ENCODE results near the gene EMX1.

The EMX1 gene

DNA sequence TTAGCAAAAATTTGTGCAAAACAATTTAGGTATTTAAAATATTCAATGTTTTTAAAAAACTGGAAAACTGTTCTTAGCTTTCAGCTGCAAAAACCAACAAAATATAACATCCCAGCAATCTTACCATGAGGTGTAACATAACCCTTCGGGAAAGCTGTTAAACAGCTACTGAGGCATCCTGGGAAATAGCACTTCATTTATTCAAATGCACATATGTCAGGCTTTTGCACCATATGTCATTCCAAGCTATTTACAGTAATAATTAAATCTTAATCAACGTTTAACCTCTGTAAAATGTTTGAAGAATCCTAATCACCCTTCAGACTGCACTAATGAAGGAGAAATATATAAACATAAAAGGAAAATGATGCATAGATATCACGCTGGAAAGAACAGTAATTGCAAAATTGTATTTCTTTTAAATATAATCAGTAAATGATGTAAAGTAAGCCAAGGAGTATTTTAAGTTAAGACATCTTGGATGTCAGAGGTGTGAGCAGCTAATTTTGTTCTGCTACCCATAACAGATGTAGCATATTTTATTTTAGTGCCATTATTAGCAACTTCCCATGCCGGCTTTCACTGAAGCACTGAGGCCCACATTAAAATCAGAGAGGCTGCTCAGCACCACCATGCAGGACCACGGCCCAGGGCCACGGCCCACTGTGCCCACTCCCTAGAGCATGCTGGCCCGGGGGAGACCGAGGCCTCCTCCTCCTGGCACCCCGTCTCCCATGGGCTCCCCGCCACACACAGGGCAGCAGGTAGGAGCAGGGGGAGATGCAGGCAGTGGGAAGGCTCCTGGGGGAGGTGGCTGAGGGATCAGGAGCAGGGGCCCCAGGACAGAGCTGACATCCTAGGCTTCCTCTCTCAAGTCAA lies 30.9 kb downstream of the EMX1 start:
- no peak for TF ChIP-seq POLR2A (IDR thresholded peaks at IDR 0.05; ENCODE audit: low read length)
- no peak for DNase-seq

DNA sequence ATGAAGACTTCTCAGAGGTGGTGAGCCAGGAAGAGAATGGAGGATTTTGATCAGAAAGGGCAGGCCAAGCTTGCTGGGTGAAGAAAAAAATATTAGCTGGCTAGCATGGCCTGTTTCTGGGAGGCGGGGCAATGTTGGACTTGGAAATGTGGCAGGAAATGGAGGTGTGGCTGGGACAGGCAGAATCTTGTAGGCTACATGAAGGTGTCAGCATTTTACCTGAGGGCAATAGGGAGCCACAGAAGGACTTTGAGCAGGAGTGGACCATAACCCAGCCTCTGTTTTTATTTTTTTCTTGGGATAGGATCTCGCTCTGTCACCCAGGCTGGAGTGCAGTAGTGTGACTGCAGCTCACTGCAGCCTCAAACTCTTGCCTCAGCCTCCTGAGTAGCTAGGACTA lies 31.7 kb downstream of the EMX1 start:
- no peak for DNase-seq
- TF ChIP-seq GATA1 (IDR thresholded peaks at IDR 0.05; ENCODE audit: low read depth, low read length): no peak
- TF ChIP-seq POLR2A (IDR thresholded peaks at IDR 0.05; ENCODE audit: low read length): no peak

DNA sequence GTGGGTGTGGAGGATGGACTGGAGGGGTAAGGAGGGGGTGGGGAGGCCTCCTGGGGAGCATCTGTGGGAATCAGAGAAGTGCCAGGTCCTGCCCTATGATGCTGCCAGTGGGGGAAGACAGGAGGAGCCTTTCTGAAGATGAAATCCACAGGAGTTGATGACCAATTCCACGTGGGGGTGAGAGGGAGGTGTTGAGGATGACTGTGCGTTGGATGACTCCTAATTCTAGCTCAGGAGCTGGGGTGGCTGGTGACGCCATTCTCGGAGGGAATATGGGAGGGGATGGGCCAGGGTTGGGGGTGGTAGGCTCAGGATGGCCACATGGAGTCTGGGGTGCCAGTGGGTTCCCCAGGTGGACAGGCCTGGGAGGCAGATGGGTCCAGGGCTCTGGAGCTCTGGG lies 32.3 kb downstream of the EMX1 start:
- TF ChIP-seq GATA1 (IDR thresholded peaks at IDR 0.05; ENCODE audit: low read depth, low read length): no peak
- no peak for TF ChIP-seq POLR2A (IDR thresholded peaks at IDR 0.05; ENCODE audit: low read length)
- no peak for DNase-seq

DNA sequence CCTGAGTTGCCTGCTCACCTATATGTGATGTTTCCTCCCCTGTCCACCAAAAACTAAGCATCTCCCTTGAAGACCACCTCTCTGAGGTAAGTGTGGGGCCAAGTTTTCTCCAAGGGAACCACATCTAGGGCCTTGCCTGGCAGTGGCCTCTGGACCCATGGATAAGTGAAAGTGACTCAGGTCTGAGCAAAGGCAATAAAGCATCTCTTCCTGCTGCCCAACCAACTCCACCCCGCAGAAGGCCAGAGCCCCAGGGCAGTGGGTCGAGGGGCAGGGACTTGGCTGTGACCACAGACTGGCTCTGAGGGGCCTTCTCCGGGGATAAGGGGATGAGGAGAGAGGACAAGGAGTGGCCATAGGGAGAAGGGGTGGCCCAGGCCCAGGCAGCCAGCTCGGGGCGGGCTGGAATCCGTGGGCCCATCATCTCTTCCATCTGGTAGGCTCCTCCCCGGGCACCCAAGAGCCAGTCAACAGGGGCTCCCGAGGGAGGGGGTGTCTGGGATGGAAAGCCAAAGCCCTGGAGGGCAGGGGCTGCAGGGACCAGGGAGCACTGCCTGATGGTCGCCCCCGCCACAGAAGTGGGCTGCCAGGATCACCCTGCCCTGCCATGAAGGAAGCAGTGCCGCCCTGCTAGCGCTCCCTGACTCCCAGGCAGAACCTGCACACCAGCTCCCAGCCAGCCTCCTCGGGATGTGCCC lies 33.4 kb downstream of the EMX1 start:
- TF ChIP-seq GATA1 (IDR thresholded peaks at IDR 0.05; ENCODE audit: low read depth, low read length) (no peak), POLR2A (IDR thresholded peaks at IDR 0.05; ENCODE audit: low read length) (no peak)
- no peak for DNase-seq

DNA sequence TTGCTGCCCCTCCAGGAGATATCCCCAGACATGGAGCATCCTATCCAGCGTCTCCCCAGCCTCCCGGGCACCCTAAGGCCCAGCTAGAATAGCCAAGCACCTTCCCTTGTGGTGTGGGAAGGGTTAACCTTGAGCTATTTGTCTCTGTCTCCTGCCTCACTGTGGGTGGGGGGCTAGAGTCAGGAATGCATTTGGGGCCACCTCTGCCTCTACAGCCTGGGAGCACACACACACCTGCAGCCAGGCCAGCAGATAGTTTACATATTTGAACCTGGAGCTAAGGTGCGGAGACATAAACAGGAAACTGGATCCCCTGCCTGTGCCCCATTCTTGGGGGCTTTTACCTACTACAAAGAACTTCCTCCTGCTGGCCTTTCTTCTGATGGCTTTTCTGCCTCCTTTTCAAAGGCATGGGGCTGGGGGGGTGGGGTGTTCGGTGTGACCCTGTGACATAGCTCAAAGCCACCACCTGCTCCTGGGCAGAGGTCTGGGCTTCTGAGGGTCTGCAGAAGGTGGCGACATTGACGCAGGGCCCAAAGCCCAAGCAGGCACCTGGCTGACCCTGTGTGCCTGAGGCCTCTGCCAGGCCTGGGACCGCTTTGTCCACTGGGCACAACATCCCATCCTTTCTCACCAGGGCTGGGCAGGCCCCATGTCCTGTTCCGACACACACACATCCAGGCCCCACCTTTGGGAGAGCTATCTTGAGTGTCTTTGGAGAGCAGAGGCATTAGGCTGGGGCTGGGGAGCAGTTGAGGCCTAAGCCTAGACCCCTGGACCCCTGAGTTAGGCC lies 34.2 kb downstream of the EMX1 start:
- no peak for TF ChIP-seq GATA1 (IDR thresholded peaks at IDR 0.05; ENCODE audit: low read depth, low read length)
- TF ChIP-seq POLR2A (IDR thresholded peaks at IDR 0.05; ENCODE audit: low read length): no peak
- no peak for DNase-seq

DNA sequence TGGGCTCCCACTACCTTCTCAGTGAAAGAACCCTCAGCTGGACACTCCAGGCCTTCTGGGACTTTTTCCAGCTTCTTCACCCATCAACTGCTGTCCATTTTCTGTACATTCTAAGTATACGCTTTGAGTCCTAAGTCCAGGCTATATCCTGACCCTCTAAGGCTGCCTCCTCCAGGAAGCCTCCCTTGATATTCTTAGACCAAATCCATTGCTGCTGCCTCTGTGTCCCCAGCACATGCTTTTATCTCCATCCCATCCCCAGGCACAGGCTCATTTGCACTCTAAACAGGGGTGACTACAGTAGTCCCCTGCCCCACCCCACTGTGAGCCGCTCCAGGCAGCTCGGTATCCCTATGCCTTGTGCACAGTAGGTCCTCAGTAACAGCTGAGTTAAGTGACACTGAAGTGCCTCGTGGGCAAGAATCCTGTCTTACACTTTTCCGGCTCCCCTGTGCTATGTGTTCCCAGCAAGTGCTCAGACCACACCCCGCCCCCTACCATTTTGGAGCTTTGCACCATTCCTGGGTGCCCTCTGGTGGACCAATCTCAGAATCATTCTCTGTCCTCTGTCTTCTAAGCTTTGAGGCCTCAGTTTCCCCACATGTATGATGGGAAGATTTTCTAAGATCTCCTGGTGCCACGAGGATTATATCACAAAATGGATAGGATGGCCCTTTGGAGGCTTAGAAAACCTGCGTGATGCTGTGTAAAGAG lies 34.9 kb downstream of the EMX1 start:
- no peak for DNase-seq
- TF ChIP-seq GATA1 (IDR thresholded peaks at IDR 0.05; ENCODE audit: low read depth, low read length) (no peak), POLR2A (IDR thresholded peaks at IDR 0.05; ENCODE audit: low read length) (no peak)

DNA sequence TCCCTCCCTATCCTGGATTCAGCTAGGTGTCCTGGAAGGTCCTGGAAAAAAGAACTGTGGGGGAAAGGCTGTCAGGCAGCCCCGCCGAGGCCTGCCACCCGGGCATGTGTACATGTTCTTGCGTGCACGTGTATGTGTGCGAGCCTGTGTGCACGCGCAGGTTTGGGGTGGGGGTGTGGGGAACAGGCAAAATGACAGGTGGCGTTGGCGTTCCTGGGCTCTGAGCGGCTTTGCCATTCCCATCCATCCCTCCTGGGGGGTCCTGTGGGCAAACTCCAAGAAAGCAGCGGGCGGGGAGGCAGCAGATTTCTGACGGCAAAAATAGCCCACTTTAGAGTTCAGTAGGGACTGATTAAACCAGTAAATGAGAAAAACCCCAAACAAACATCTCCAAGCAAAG lies 35.6 kb downstream of the EMX1 start:
- TF ChIP-seq POLR2A (IDR thresholded peaks at IDR 0.05; ENCODE audit: low read length) (no peak), GATA1 (IDR thresholded peaks at IDR 0.05; ENCODE audit: low read depth, low read length) (no peak)
- no peak for DNase-seq

DNA sequence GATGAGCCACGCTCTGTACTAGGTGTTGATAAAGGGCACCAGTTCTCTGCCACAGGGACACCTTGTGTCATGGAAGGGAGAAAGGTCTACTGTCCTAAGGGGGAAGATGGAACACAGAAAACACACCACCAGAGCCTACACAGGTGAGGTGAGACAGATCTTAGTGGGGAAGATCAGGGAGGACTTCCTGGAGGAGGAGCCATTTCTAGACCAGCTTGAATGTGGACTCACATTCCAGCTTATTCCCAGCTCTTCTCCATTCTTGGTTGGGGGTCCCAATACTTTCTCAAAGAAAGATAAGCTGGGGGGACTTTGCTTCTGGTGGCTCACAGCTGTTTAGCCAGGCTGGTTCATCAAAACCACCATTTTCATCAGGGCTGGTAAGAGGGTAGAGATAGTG lies 36.2 kb downstream of the EMX1 start:
- TF ChIP-seq POLR2A (IDR thresholded peaks at IDR 0.05; ENCODE audit: low read length): no peak
- no peak for TF ChIP-seq GATA1 (IDR thresholded peaks at IDR 0.05; ENCODE audit: low read depth, low read length)
- no peak for DNase-seq

DNA sequence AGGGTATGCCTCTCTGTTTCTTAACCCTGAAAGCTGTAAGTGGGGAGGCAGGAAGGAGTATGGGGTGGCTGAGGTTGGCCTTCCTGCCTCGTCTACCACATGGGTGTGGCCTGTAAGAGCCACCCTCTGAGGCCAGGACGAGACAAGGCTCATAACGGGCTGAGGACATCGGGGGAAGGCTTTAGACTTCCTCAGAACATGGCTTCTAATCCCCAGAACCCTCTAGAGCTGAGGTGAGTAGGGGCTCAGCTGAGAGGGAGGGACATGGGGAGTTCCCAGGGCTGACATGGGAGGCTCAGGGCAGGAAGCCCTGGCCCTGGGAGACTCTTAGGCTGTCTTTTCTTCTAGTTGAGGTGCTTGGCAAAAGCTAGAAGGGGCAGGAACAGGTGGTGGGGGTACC lies 36.7 kb downstream of the EMX1 start:
- TF ChIP-seq POLR2A (IDR thresholded peaks at IDR 0.05; ENCODE audit: low read length) (no peak), GATA1 (IDR thresholded peaks at IDR 0.05; ENCODE audit: low read depth, low read length) (no peak)
- DNase-seq: no peak

DNA sequence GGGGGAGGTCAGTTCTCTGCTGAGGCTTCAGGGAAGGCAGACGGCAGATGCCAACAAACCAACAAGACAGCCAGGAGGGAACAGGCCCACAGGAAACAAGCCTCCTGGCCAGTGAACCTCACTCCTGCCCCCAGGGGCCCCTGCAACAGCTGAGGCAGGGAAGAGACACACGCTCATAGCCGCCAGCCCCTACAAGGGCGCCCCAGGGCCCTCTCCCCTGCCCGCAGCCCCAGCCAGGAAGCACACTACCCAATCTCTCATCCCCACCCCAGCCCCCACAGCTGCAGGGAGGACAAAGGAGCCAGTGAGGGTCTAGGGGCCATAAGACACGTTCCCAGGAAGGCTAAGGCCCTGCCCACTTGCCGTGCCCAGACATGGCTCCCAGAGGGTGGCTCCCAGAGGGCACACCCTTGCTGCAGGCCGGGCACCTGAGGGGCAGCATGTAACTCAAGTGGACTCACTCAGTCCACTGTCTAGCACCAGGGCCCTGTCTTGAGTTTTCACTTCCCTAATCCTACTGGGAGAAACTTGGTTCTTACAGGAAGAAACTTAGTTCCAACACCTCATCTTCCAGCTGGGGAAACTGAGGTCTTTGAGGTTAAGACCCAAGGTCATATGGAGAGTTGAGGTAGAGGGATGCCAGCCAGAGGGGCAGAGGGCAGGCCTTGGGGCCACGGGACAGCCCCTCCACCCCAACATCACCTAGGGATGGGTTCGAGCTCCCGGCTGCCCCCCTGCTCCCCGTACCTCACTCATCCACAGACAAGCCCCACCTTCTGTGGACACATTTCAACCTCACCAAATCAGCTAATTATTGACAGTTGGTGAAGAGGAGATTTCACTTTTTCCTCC lies 37.3 kb downstream of the EMX1 start:
- no peak for TF ChIP-seq POLR2A (IDR thresholded peaks at IDR 0.05; ENCODE audit: low read length)
- no peak for DNase-seq

DNA sequence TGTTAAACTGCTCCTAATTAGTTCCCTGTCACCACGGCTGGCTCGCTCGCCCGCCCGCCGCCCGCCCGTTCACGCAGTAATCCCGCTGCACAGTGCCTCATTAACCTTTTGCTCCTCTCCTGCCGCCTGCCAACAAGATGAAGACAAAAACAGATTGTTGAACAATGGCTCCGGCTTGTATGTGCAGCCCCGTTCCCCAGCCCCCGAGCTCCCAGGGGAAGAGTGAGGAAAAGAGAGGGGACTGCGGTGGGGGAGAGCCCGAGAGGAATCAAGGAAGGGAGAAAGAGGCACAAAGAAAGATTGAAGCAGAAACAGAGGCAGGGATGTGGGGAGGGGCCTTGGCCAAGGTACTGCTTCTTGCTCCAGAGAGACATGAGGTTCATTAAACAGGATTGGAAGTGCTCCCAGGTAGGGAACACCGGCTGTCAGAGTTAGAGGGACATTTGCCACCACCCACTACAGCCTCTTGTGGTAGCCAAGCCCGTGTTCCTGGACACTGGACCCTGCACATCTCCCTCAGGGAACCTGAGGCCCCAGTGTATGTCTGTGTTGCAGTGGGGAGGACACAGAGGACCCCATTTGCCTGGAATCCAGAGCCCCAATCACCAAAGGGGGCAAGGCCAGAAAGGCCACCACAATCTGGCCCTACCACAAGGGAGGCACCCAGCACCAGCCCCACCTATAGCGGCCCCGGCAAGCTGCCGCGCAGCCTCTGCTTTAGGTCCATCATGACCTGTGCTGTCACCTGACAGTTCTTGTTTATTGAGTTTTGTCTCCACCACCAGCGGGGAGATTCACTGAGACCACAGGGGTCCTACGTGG lies 38.1 kb downstream of the EMX1 start:
- no peak for TF ChIP-seq GATA1 (IDR thresholded peaks at IDR 0.05; ENCODE audit: low read depth, low read length)
- no peak for TF ChIP-seq POLR2A (IDR thresholded peaks at IDR 0.05; ENCODE audit: low read length)
- DNase-seq: no peak

DNA sequence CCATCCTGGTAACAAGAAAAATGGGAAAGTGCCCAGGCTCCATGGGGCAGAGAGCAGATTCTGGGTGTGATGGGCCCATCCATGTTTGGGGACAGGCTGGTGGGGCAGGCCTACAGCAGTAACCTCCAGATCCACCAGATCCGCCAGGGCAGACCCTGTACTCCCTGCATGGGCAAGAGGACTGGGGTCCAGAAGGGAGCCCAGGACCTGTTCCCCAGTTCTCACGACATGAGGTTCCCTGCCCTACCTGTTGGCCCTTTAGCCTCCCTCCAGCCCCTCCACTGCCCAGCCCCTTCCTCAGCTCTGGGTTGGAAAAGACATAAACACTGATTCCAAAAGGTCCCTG lies 38.7 kb downstream of the EMX1 start:
- TF ChIP-seq GATA1 (IDR thresholded peaks at IDR 0.05; ENCODE audit: low read depth, low read length): no peak
- TF ChIP-seq POLR2A (IDR thresholded peaks at IDR 0.05; ENCODE audit: low read length): no peak
- no peak for DNase-seq

Data from erythroblast (primary cell).